PFSK-1 (cell line): ENCODE measurements around the gene GLRA1.

ENCODE experiments used
- FOXP2 ChIP-seq: optimal IDR thresholded peaks from 2 replicates; pipeline ENCODE3; 2011; ENCODE audit warnings: borderline replicate concordance, control low read depth, inconsistent platforms; ENCODE audit not compliant: insufficient read depth; ENCODE audit errors: extremely low read length, extremely low read depth
- POLR2AphosphoS5 ChIP-seq: IDR thresholded peaks from 2 replicates; pipeline ENCODE4 v1.6.1; 2012; ENCODE audit warnings: low read depth, mild to moderate bottlenecking, control low read depth, low read length, moderate library complexity
- SIN3A ChIP-seq: IDR thresholded peaks from 2 replicates; pipeline ENCODE4 v1.6.1; 2012; ENCODE audit warnings: mild to moderate bottlenecking, low read length, moderate library complexity, borderline replicate concordance; ENCODE audit not compliant: insufficient read depth
- TAF1 ChIP-seq: IDR thresholded peaks from 2 replicates; pipeline ENCODE4 v1.6.1; 2012; ENCODE audit warnings: low read length, control low read depth, borderline replicate concordance; ENCODE audit not compliant: insufficient read depth
- TF ChIP-seq, protein P1 (sequence below), 2 experiments: IDR thresholded peaks; 2 replicates each; pipeline versions ENCODE4 v1.6.1 to v1.8.0; 2011 to 2012; ENCODE audit warnings: low read depth in 2 of 2, low read length in 2 of 2, control low read depth in 1 of 2, inconsistent platforms in 1 of 2, mild to moderate bottlenecking in 1 of 2, moderate library complexity in 1 of 2; ENCODE audit not compliant: insufficient read depth in 1 of 2

Gene GLRA1

DNA sequence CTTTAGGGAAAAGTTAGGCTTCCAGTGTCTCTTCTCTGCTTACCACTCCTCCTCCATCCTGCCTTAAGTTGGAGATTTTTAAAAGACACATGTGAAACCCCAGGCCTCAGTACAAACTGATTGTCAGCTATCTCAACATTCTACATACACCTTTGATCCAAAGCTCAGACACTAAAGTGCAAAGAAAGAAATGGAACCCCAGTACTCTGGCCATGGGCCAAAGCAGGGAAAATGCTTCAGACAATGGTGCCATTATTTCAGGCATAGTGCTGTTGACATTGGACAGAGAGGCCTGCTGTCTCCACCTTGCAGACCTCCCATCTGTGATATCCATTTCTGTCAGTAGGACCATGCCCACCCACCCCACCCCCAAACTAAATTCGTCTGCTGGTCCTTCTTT is 103.7 kb downstream of the GLRA1 start:
- TF ChIP-seq TAF1 (no peak), FOXP2 (no peak)

- no peak for TF ChIP-seq POLR2AphosphoS5
- TF ChIP-seq, protein P1, sequence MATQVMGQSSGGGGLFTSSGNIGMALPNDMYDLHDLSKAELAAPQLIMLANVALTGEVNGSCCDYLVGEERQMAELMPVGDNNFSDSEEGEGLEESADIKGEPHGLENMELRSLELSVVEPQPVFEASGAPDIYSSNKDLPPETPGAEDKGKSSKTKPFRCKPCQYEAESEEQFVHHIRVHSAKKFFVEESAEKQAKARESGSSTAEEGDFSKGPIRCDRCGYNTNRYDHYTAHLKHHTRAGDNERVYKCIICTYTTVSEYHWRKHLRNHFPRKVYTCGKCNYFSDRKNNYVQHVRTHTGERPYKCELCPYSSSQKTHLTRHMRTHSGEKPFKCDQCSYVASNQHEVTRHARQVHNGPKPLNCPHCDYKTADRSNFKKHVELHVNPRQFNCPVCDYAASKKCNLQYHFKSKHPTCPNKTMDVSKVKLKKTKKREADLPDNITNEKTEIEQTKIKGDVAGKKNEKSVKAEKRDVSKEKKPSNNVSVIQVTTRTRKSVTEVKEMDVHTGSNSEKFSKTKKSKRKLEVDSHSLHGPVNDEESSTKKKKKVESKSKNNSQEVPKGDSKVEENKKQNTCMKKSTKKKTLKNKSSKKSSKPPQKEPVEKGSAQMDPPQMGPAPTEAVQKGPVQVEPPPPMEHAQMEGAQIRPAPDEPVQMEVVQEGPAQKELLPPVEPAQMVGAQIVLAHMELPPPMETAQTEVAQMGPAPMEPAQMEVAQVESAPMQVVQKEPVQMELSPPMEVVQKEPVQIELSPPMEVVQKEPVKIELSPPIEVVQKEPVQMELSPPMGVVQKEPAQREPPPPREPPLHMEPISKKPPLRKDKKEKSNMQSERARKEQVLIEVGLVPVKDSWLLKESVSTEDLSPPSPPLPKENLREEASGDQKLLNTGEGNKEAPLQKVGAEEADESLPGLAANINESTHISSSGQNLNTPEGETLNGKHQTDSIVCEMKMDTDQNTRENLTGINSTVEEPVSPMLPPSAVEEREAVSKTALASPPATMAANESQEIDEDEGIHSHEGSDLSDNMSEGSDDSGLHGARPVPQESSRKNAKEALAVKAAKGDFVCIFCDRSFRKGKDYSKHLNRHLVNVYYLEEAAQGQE (IDR thresholded peaks at IDR 0.05; ENCODE audit: insufficient read depth in 1 of 2, low read depth in 2 of 2, low read length in 2 of 2), result no peak
- TF ChIP-seq TAF1, result no peak
- TF ChIP-seq SIN3A, result no peak
- no peak for TF ChIP-seq FOXP2
Measured at GRCh38 chr5:151820271-151820670, 104.4 kb downstream of the GLRA1 start.

DNA sequence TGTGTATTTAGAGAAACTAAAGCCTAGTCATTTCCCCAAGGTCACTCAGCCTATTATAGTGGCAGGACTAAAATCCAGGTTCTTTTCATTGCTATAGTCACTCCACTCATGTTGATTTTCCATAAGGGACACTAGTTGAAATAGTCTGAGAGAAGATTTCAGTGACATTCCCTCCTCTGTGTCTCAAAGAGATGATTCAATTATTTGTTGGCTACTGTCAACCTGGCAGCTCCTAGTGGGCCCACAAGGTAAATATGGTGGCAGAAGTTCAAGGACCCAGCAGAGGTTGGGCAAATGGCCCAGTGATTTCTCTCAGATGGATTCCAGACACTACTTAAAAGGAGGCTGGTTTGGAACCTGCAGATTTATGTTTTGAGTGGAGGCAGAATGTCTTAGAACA is 104.8 kb downstream of the GLRA1 start:
- TF ChIP-seq SIN3A (no peak), TAF1 (no peak), FOXP2 (no peak), POLR2AphosphoS5 (no peak)
- TF ChIP-seq, protein P1 (IDR thresholded peaks at IDR 0.05; ENCODE audit: insufficient read depth in 1 of 2, low read depth in 2 of 2, low read length in 2 of 2), result no peak

GRCh38 chr5:151815051-151815450 is 109.6 kb downstream of the GLRA1 start:
- TF ChIP-seq SIN3A (no peak), TAF1 (no peak), POLR2AphosphoS5 (no peak), FOXP2 (no peak)
- TF ChIP-seq, protein P1 (IDR thresholded peaks at IDR 0.05; ENCODE audit: insufficient read depth in 1 of 2, low read depth in 2 of 2, low read length in 2 of 2), result no peak

GRCh38 chr5:151812757-151813309 is 111.8 kb downstream of the GLRA1 start:
- TF ChIP-seq TAF1 (no peak), SIN3A (no peak), FOXP2 (no peak), POLR2AphosphoS5 (no peak)
- TF ChIP-seq, protein P1 (IDR thresholded peaks at IDR 0.05; ENCODE audit: insufficient read depth in 1 of 2, low read depth in 2 of 2, low read length in 2 of 2), result no peak
